ENCODE data around the gene TSPAN9.

Gene TSPAN9

GRCh38 chr12:3145033-3145432 lies 67.9 kb downstream of the TSPAN9 start:
- peaks cover 78% of the 10 kb centered on the region for H3K4me1 Mint-ChIP-seq
- no peak for TF ChIP-seq CTCF (IDR thresholded peaks at IDR 0.05)
- peaks cover 9% of the 10 kb centered on the region for H3K9me3 Mint-ChIP-seq
- H3K27me3 Mint-ChIP-seq (ENCODE audit: low read depth, poor library complexity), result peaks cover 20% of the 10 kb centered on the region
- DNase-seq, result no peak
- H3K36me3 Mint-ChIP-seq (ENCODE audit: low read depth), result peaks cover 13% of the 10 kb centered on the region
- no peak overlapping the region for H3K4me3 Mint-ChIP-seq
- peak overlapping the region; percentile 19 for H3K27ac Mint-ChIP-seq

GRCh38 chr12:3145546-3146310 lies 68.5 kb downstream of the TSPAN9 start:
- TF ChIP-seq CTCF (IDR thresholded peaks at IDR 0.05), result no peak
- Mint-ChIP-seq H3K4me3 (no peak overlapping the region), H3K27me3 (ENCODE audit: low read depth, poor library complexity) (peaks cover 20% of the 10 kb centered on the region), H3K27ac (peak overlapping the region; percentile 19), H3K36me3 (ENCODE audit: low read depth) (peaks cover 13% of the 10 kb centered on the region), H3K4me1 (peaks cover 78% of the 10 kb centered on the region), H3K9me3 (peaks cover 9% of the 10 kb centered on the region)
- no peak for DNase-seq

GRCh38 chr12:3147260-3147659 lies 70.1 kb downstream of the TSPAN9 start:
- Mint-ChIP-seq H3K4me1 (peaks cover 78% of the 10 kb centered on the region), H3K36me3 (ENCODE audit: low read depth) (peaks cover 13% of the 10 kb centered on the region), H3K27me3 (ENCODE audit: low read depth, poor library complexity) (peaks cover 10% of the 10 kb centered on the region), H3K9me3 (peaks cover 9% of the 10 kb centered on the region), H3K27ac (no peak overlapping the region), H3K4me3 (no peak overlapping the region)
- DNase-seq, result no peak
- TF ChIP-seq CTCF (IDR thresholded peaks at IDR 0.05), result no peak

- Mint-ChIP-seq H3K27ac (no peak overlapping the region), H3K4me1 (peaks cover 82% of the 10 kb centered on the region), H3K9me3 (peaks cover 9% of the 10 kb centered on the region), H3K27me3 (ENCODE audit: low read depth, poor library complexity) (peaks cover 7% of the 10 kb centered on the region), H3K4me3 (no peak overlapping the region), H3K36me3 (ENCODE audit: low read depth) (peaks cover 13% of the 10 kb centered on the region)
- peak; percentile 50 for DNase-seq
- TF ChIP-seq CTCF (IDR thresholded peaks at IDR 0.05), result no peak
These were observed 71.3 kb downstream of the TSPAN9 start for GRCh38 chr12:3148366-3149000.

- TF ChIP-seq CTCF (IDR thresholded peaks at IDR 0.05), result no peak
- Mint-ChIP-seq H3K9me3 (peaks cover 5% of the 10 kb centered on the region), H3K36me3 (ENCODE audit: low read depth) (peaks cover 7% of the 10 kb centered on the region), H3K4me3 (no peak overlapping the region), H3K4me1 (peaks cover 92% of the 10 kb centered on the region), H3K27me3 (ENCODE audit: low read depth, poor library complexity) (peaks cover 7% of the 10 kb centered on the region), H3K27ac (no peak overlapping the region)
- DNase-seq, result no peak
These were observed 72.5 kb downstream of the TSPAN9 start for GRCh38 chr12:3149515-3150307.
